ENCODE measurements around the gene NT5C2.

NT5C2 gene

GRCh38 chr10:103064956-103065355, 128.1 kb downstream of the NT5C2 start:
- H3K4me3 ChIP-seq (ENCODE audit: low read depth in 1 of 2, low read length in 2 of 2) = no peak overlapping the region
- no peak overlapping the region for H3K27ac ChIP-seq (ENCODE audit: low read depth, low read length)
- H3K9ac ChIP-seq (ENCODE audit: low read length) = no peak overlapping the region
- H3K27me3 ChIP-seq (ENCODE audit: control insufficient read depth in 1 of 2, insufficient read depth in 2 of 2, low read length in 2 of 2) = no peaks in the 10 kb centered on the region
- peaks cover 1% of the 10 kb centered on the region for H3K4me1 ChIP-seq (ENCODE audit: insufficient read depth, low read length)
- H3K9me3 ChIP-seq (ENCODE audit: low read length) = no peaks in the 10 kb centered on the region
- peaks cover 4% of the 10 kb centered on the region for H3K36me3 ChIP-seq (ENCODE audit: insufficient read depth, low read length)

GRCh38 chr10:103062854-103063590, 130.1 kb downstream of the NT5C2 start:
- H3K9me3 ChIP-seq (ENCODE audit: low read length) = no peaks in the 10 kb centered on the region
- H3K36me3 ChIP-seq (ENCODE audit: insufficient read depth, low read length) = peaks cover 4% of the 10 kb centered on the region
- H3K27ac ChIP-seq (ENCODE audit: low read depth, low read length) = no peak overlapping the region
- H3K4me3 ChIP-seq (ENCODE audit: low read depth in 1 of 2, low read length in 2 of 2) = no peak overlapping the region
- no peaks in the 10 kb centered on the region for H3K4me1 ChIP-seq (ENCODE audit: insufficient read depth, low read length)
- no peak overlapping the region for H3K9ac ChIP-seq (ENCODE audit: low read length)
- no peaks in the 10 kb centered on the region for H3K27me3 ChIP-seq (ENCODE audit: control insufficient read depth in 1 of 2, insufficient read depth in 2 of 2, low read length in 2 of 2)

GRCh38 chr10:103060575-103060974, 132.5 kb downstream of the NT5C2 start:
- Histone ChIP-seq H3K36me3 (ENCODE audit: insufficient read depth, low read length) (peaks cover 3% of the 10 kb centered on the region), H3K27me3 (ENCODE audit: control insufficient read depth in 1 of 2, insufficient read depth in 2 of 2, low read length in 2 of 2) (no peaks in the 10 kb centered on the region), H3K27ac (ENCODE audit: low read depth, low read length) (no peak overlapping the region)

GRCh38 chr10:103058034-103058433, 135.0 kb downstream of the NT5C2 start:
- H3K27me3 ChIP-seq (ENCODE audit: control insufficient read depth in 1 of 2, insufficient read depth in 2 of 2, low read length in 2 of 2) = no peaks in the 10 kb centered on the region
- no peak overlapping the region for H3K9ac ChIP-seq (ENCODE audit: low read length)
- no peak overlapping the region for H3K27ac ChIP-seq (ENCODE audit: low read depth, low read length)
- H3K4me1 ChIP-seq (ENCODE audit: insufficient read depth, low read length) = peaks cover 4% of the 10 kb centered on the region
- H3K9me3 ChIP-seq (ENCODE audit: low read length) = no peaks in the 10 kb centered on the region
- no peaks in the 10 kb centered on the region for H3K36me3 ChIP-seq (ENCODE audit: insufficient read depth, low read length)
- no peak overlapping the region for H3K4me3 ChIP-seq (ENCODE audit: low read depth in 1 of 2, low read length in 2 of 2)

More at GRCh38 chr10:103060575-103060974, 132.5 kb downstream of the NT5C2 start:
- H3K4me3 ChIP-seq (ENCODE audit: low read depth in 1 of 2, low read length in 2 of 2) = no peak overlapping the region
- H3K4me1 ChIP-seq (ENCODE audit: insufficient read depth, low read length) = no peaks in the 10 kb centered on the region
- H3K9me3 ChIP-seq (ENCODE audit: low read length) = no peaks in the 10 kb centered on the region
- no peak overlapping the region for H3K9ac ChIP-seq (ENCODE audit: low read length)

GRCh38 chr10:103055105-103055504, 138.0 kb downstream of the NT5C2 start:
- H3K27ac ChIP-seq (ENCODE audit: low read depth, low read length) = no peak overlapping the region
- no peaks in the 10 kb centered on the region for H3K36me3 ChIP-seq (ENCODE audit: insufficient read depth, low read length)

GRCh38 chr10:103054621-103055020, 138.5 kb downstream of the NT5C2 start:
- Histone ChIP-seq H3K4me3 (ENCODE audit: low read depth in 1 of 2, low read length in 2 of 2) (peak overlapping the region in 1 of 2 donors; percentile 28), H3K27me3 (ENCODE audit: control insufficient read depth in 1 of 2, insufficient read depth in 2 of 2, low read length in 2 of 2) (no peaks in the 10 kb centered on the region), H3K9me3 (ENCODE audit: low read length) (no peaks in the 10 kb centered on the region), H3K27ac (ENCODE audit: low read depth, low read length) (no peak overlapping the region), H3K4me1 (ENCODE audit: insufficient read depth, low read length) (peaks cover 4% of the 10 kb centered on the region), H3K36me3 (ENCODE audit: insufficient read depth, low read length) (no peaks in the 10 kb centered on the region), H3K9ac (ENCODE audit: low read length) (no peak overlapping the region)

More at GRCh38 chr10:103055105-103055504, 138.0 kb downstream of the NT5C2 start:
- Histone ChIP-seq H3K9ac (ENCODE audit: low read length) (no peak overlapping the region), H3K27me3 (ENCODE audit: control insufficient read depth in 1 of 2, insufficient read depth in 2 of 2, low read length in 2 of 2) (no peaks in the 10 kb centered on the region), H3K9me3 (ENCODE audit: low read length) (no peaks in the 10 kb centered on the region), H3K4me3 (ENCODE audit: low read depth in 1 of 2, low read length in 2 of 2) (no peak overlapping the region), H3K4me1 (ENCODE audit: insufficient read depth, low read length) (peaks cover 4% of the 10 kb centered on the region)

- no peak overlapping the region for H3K9ac ChIP-seq (ENCODE audit: low read length)
- H3K27ac ChIP-seq (ENCODE audit: low read depth, low read length) = no peak overlapping the region
- H3K27me3 ChIP-seq (ENCODE audit: control insufficient read depth in 1 of 2, insufficient read depth in 2 of 2, low read length in 2 of 2) = no peaks in the 10 kb centered on the region
- H3K4me1 ChIP-seq (ENCODE audit: insufficient read depth, low read length) = peaks cover 4% of the 10 kb centered on the region
- H3K4me3 ChIP-seq (ENCODE audit: low read depth in 1 of 2, low read length in 2 of 2) = peak overlapping the region in 1 of 2 donors; percentile 28
- no peaks in the 10 kb centered on the region for H3K36me3 ChIP-seq (ENCODE audit: insufficient read depth, low read length)
- no peaks in the 10 kb centered on the region for H3K9me3 ChIP-seq (ENCODE audit: low read length)
Measured at GRCh38 chr10:103053659-103054581, 139.2 kb downstream of the NT5C2 start.

GRCh38 chr10:103049237-103049636, 143.8 kb downstream of the NT5C2 start:
- Histone ChIP-seq H3K9ac (ENCODE audit: low read length) (no peak overlapping the region), H3K4me3 (ENCODE audit: low read depth in 1 of 2, low read length in 2 of 2) (no peak overlapping the region), H3K4me1 (ENCODE audit: insufficient read depth, low read length) (peaks cover 12% of the 10 kb centered on the region), H3K9me3 (ENCODE audit: low read length) (no peaks in the 10 kb centered on the region), H3K36me3 (ENCODE audit: insufficient read depth, low read length) (no peaks in the 10 kb centered on the region), H3K27me3 (ENCODE audit: control insufficient read depth in 1 of 2, insufficient read depth in 2 of 2, low read length in 2 of 2) (no peaks in the 10 kb centered on the region), H3K27ac (ENCODE audit: low read depth, low read length) (no peak overlapping the region)

- Histone ChIP-seq H3K9me3 (ENCODE audit: low read length) (no peaks in the 10 kb centered on the region), H3K9ac (ENCODE audit: low read length) (no peak overlapping the region), H3K36me3 (ENCODE audit: insufficient read depth, low read length) (no peaks in the 10 kb centered on the region), H3K27me3 (ENCODE audit: control insufficient read depth in 1 of 2, insufficient read depth in 2 of 2, low read length in 2 of 2) (no peaks in the 10 kb centered on the region), H3K4me3 (ENCODE audit: low read depth in 1 of 2, low read length in 2 of 2) (no peak overlapping the region), H3K27ac (ENCODE audit: low read depth, low read length) (no peak overlapping the region), H3K4me1 (ENCODE audit: insufficient read depth, low read length) (peaks cover 12% of the 10 kb centered on the region)
Measured at GRCh38 chr10:103047381-103047780, 145.7 kb downstream of the NT5C2 start.

GRCh38 chr10:103045961-103046360, 147.1 kb downstream of the NT5C2 start:
- Histone ChIP-seq H3K4me3 (ENCODE audit: low read depth in 1 of 2, low read length in 2 of 2) (no peak overlapping the region), H3K9ac (ENCODE audit: low read length) (no peak overlapping the region), H3K27me3 (ENCODE audit: control insufficient read depth in 1 of 2, insufficient read depth in 2 of 2, low read length in 2 of 2) (no peaks in the 10 kb centered on the region), H3K4me1 (ENCODE audit: insufficient read depth, low read length) (peaks cover 12% of the 10 kb centered on the region), H3K27ac (ENCODE audit: low read depth, low read length) (no peak overlapping the region), H3K9me3 (ENCODE audit: low read length) (no peaks in the 10 kb centered on the region), H3K36me3 (ENCODE audit: insufficient read depth, low read length) (no peaks in the 10 kb centered on the region)

GRCh38 chr10:103044942-103045489, 148.1 kb downstream of the NT5C2 start:
- Histone ChIP-seq H3K4me1 (ENCODE audit: insufficient read depth, low read length) (peaks cover 12% of the 10 kb centered on the region), H3K9ac (ENCODE audit: low read length) (no peak overlapping the region), H3K9me3 (ENCODE audit: low read length) (no peaks in the 10 kb centered on the region), H3K27me3 (ENCODE audit: control insufficient read depth in 1 of 2, insufficient read depth in 2 of 2, low read length in 2 of 2) (no peaks in the 10 kb centered on the region), H3K4me3 (ENCODE audit: low read depth in 1 of 2, low read length in 2 of 2) (no peak overlapping the region), H3K36me3 (ENCODE audit: insufficient read depth, low read length) (no peaks in the 10 kb centered on the region), H3K27ac (ENCODE audit: low read depth, low read length) (no peak overlapping the region)

Measured in muscle layer of colon (tissue), 2 donors.